Activated B cell treated with CpG ODN at 0.5 μM for 24 hours (primary cell): Measurements from ENCODE around the gene HNRNPA1. TPM values are rescaled to one million over a fixed set of nuclear protein-coding genes. Genes with fewer than 3 reads are reported as not detected.
"Not testable (repeated sequence)": the region's sequence is repeated elsewhere in the genome, so short reads cannot be mapped to it uniquely, and the experiment has no call there.

ENCODE experiments used
- ATAC-seq: fragments of 200-7000 bp; cut with Tn5 transposase; one replicate; pipeline ENCODE4 v1.10.0; 2021; ENCODE audit warnings: low read depth, mild to moderate bottlenecking, moderate library complexity
- CTCF ChIA-PET: fragments of 350-600 bp; sonication (Branson Sonifier 250); formaldehyde crosslinking; loops from one replicate; lab custom pipeline; 2021; ENCODE audit warnings: antibody characterized with exemption; lab: Charles Lee
- POLR2A ChIA-PET: fragments of 350-600 bp; sonication (Branson Sonifier 250); formaldehyde crosslinking; loops from one replicate; lab custom pipeline; 2021; ENCODE audit warnings: antibody characterized with exemption; lab: Charles Lee
- DNase-seq: peaks from one replicate; pipeline ENCODE4 v3.0.0; 2022
- H3K27ac Mint-ChIP-seq: one replicate; pipeline ENCODE4 v1.8.0; 2020; ENCODE audit warnings: mixed read lengths
- H3K27me3 Mint-ChIP-seq: one replicate; pipeline ENCODE4 v1.8.0; 2021; ENCODE audit warnings: mixed read lengths
- H3K36me3 Mint-ChIP-seq: one replicate; pipeline ENCODE4 v1.8.0; 2021; ENCODE audit warnings: low read depth, mixed read lengths
- H3K4me1 Mint-ChIP-seq: one replicate; pipeline ENCODE4 v1.8.0; 2021; ENCODE audit warnings: mixed read lengths
- H3K4me3 Mint-ChIP-seq: one replicate; pipeline ENCODE4 v1.8.0; 2020; ENCODE audit warnings: mild to moderate bottlenecking, mixed read lengths
- H3K9me3 Mint-ChIP-seq: one replicate; pipeline ENCODE4 v1.8.0; 2020; ENCODE audit warnings: mixed read lengths
- intact Hi-C: fragments of 100-400 bp; cut with micrococcal nuclease; formaldehyde crosslinking; loops from one replicate; pipeline ENCODE4 v1.15.1; 2024
- total RNA-seq: library from RNA; stranded (reverse); gene quantifications from 2 replicates; pipeline ENCODE4 v1.2.3, GENCODE V29; 2022
- TF ChIP-seq, protein P1 (sequence below): fragments of 200-600 bp; IDR thresholded peaks from one replicate; pipeline ENCODE4 v1.8.0; 2022; ENCODE audit warnings: antibody characterized with exemption, mild to moderate bottlenecking

Gene HNRNPA1
- total RNA-seq, 1 donor from 2014 or later: 1,995 TPM

DNA sequence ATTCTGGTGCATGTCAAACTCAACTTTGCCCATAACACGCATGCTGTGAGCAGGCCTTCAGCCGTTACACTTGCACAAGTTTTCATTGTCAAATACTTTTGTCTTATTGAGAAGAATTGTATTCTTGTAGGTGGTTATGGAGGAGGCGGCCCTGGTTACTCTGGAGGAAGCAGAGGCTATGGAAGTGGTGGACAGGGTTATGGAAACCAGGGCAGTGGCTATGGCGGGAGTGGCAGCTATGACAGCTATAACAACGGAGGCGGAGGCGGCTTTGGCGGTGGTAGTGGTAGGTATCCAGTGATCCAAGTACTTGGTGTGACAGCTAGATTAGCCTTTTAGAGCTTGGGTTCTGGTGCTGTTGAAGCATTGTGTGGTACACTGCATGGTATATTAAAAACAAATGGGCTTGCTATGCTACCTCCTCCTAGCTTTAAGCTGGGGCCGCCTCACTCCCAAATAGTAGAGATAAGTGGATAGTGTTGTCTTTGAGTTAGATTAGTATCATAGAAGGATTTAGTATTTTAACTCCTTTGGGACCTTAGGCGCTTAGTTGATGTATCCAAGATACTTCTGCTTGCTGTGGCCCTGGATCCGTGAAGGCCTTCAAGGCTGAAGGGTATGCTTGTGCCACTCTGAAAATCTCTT is 2.5 kb downstream of the HNRNPA1 start:
- ATAC-seq: no peak
- Mint-ChIP-seq H3K4me3 (no peak overlapping the region), H3K27me3 (no peaks in the 10 kb centered on the region), H3K27ac (no peak overlapping the region), H3K9me3 (no peaks in the 10 kb centered on the region), H3K36me3 (peaks cover 4% of the 10 kb centered on the region), H3K4me1 (peaks cover 64% of the 10 kb centered on the region)
- no peak for DNase-seq
- intact Hi-C loops: no loop called here
- ChIA-PET POLR2A (interaction anchor here (0.6 to 1.8 kb wide), 4 partner anchors 10 to 42 kb away, joined by 3 to 11 read pairs (median 7); partner anchors contain the start of gene COPZ1), CTCF (interaction anchor here (1.1 kb wide), 1 partner anchor 12 kb away, joined by 5 read pairs; no protein-coding TSS in a partner anchor)
- TF ChIP-seq, protein P1, sequence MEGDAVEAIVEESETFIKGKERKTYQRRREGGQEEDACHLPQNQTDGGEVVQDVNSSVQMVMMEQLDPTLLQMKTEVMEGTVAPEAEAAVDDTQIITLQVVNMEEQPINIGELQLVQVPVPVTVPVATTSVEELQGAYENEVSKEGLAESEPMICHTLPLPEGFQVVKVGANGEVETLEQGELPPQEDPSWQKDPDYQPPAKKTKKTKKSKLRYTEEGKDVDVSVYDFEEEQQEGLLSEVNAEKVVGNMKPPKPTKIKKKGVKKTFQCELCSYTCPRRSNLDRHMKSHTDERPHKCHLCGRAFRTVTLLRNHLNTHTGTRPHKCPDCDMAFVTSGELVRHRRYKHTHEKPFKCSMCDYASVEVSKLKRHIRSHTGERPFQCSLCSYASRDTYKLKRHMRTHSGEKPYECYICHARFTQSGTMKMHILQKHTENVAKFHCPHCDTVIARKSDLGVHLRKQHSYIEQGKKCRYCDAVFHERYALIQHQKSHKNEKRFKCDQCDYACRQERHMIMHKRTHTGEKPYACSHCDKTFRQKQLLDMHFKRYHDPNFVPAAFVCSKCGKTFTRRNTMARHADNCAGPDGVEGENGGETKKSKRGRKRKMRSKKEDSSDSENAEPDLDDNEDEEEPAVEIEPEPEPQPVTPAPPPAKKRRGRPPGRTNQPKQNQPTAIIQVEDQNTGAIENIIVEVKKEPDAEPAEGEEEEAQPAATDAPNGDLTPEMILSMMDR: no peak

- Mint-ChIP-seq H3K27ac (peak overlapping the region; percentile 25), H3K4me1 (peaks cover 65% of the 10 kb centered on the region)
- POLR2A ChIA-PET: interaction anchor here (0.6 to 1.8 kb wide), 6 partner anchors 9 to 99 kb away, joined by 3 to 11 read pairs (median 6); partner anchors contain the start of gene COPZ1
Measured at GRCh38 chr12:54284070-54284780, 3.7 kb downstream of the HNRNPA1 start.

GRCh38 chr12:54285150-54286041 is 4.9 kb downstream of the HNRNPA1 start:
- TF ChIP-seq, protein P1: no peak
- ChIA-PET CTCF (interaction anchor here (1.0 to 1.9 kb wide), 4 partner anchors 39 to 114 kb away, joined by 3 to 8 read pairs (median 4); partner anchors contain the start of gene COPZ1), POLR2A (interaction anchor here (1.2 to 2.6 kb wide), 4 partner anchors 12 to 40 kb away, joined by 4 to 13 read pairs (median 6); partner anchors contain the start of gene COPZ1)
- H3K9me3 Mint-ChIP-seq: no peaks in the 10 kb centered on the region
- H3K36me3 Mint-ChIP-seq: peaks cover 9% of the 10 kb centered on the region
- H3K4me1 Mint-ChIP-seq: peaks cover 73% of the 10 kb centered on the region
- no peak overlapping the region for H3K27ac Mint-ChIP-seq
- no peaks in the 10 kb centered on the region for H3K27me3 Mint-ChIP-seq
- intact Hi-C loops: loop anchor here (2.0 kb wide), 1 partner anchor 17 kb away; no protein-coding TSS in a partner anchor
- DNase-seq (no peak), ATAC-seq (no peak)
- peak overlapping the region; percentile 7 for H3K4me3 Mint-ChIP-seq

More at GRCh38 chr12:54284070-54284780, 3.7 kb downstream of the HNRNPA1 start:
- H3K27me3 Mint-ChIP-seq, ATAC-seq, DNase-seq, H3K4me3 Mint-ChIP-seq, H3K9me3 Mint-ChIP-seq, intact Hi-C loops, H3K36me3 Mint-ChIP-seq: not testable (repeated sequence)
- CTCF ChIA-PET: interaction anchor here (1.0 to 1.3 kb wide), 2 partner anchors 40 to 52 kb away, joined by 3 read pairs; no protein-coding TSS in a partner anchor

- ChIA-PET CTCF (interaction anchor here (0.7 to 1.9 kb wide), 5 partner anchors 10 to 114 kb away, joined by 3 to 8 read pairs (median 4); partner anchors contain the start of gene COPZ1), POLR2A (interaction anchor here (0.6 to 2.6 kb wide), 11 partner anchors 9 to 83 kb away, joined by 4 to 13 read pairs (median 4); partner anchors contain the start of gene COPZ1)
- Mint-ChIP-seq H3K27me3 (no peaks in the 10 kb centered on the region), H3K27ac (no peak overlapping the region), H3K4me3 (no peak overlapping the region), H3K4me1 (peaks cover 73% of the 10 kb centered on the region), H3K36me3 (peaks cover 12% of the 10 kb centered on the region), H3K9me3 (no peaks in the 10 kb centered on the region)
- ATAC-seq (no peak), DNase-seq (no peak)
- TF ChIP-seq, protein P1: no peak
- intact Hi-C loops: loop anchor here (2.0 kb wide), 1 partner anchor 16 kb away; no protein-coding TSS in a partner anchor
Measured at GRCh38 chr12:54286042-54287030, 5.8 kb downstream of the HNRNPA1 start.
